HepG2 (cell line): Measurements from ENCODE around the gene MYL6B. TPM values are rescaled to one million over a fixed set of nuclear protein-coding genes. Genes with fewer than 3 reads are reported as not detected.

ENCODE experiments used
- CENPX ChIP-seq: sonication (generic); formaldehyde crosslinking; IDR thresholded peaks from 2 replicates; pipeline ENCODE4 v1.9.0; 2021; ENCODE audit warnings: mild to moderate bottlenecking, missing genetic modification reagents, moderate library complexity
- EHMT2 ChIP-seq: fragments of 200-600 bp; sonication (generic); IDR thresholded peaks from 2 replicates; pipeline ENCODE4 v1.7.0; 2017; ENCODE audit warnings: antibody characterized with exemption, low read depth, low read length, borderline replicate concordance
- ETV6 ChIP-seq: sonication (generic); formaldehyde crosslinking; conservative IDR thresholded peaks from 2 replicates; pipeline ENCODE4 v1.4.0; 2020; ENCODE audit warnings: missing genetic modification reagents
- HIVEP1 ChIP-seq: sonication (generic); formaldehyde crosslinking; IDR thresholded peaks from 2 replicates; pipeline ENCODE4 v1.4.0; 2020; ENCODE audit warnings: mild to moderate bottlenecking, missing genetic modification reagents
- HOXA9 ChIP-seq: sonication (generic); formaldehyde crosslinking; IDR thresholded peaks from 2 replicates; pipeline ENCODE4 v1.8.1; 2022; ENCODE audit warnings: missing genetic modification reagents, mild to moderate bottlenecking, moderate library complexity, borderline replicate concordance
- KLF12 ChIP-seq: sonication (generic); formaldehyde crosslinking; IDR thresholded peaks from 2 replicates; pipeline ENCODE4 v1.4.0; 2020; ENCODE audit warnings: missing genetic modification reagents, borderline replicate concordance
- KLF16 ChIP-seq, 2 experiments: sonication (generic) in 1 of 2; formaldehyde crosslinking in 1 of 2; IDR thresholded peaks; 2 replicates each; pipeline versions ENCODE4 v1.6.1 to v1.8.0; 2016 to 2023; ENCODE audit warnings: missing genetic modification reagents in 2 of 2, missing compliant biosample characterization in 1 of 2
- POLR2A ChIP-seq, 2 experiments: IDR thresholded peaks; 2 replicates each; pipeline ENCODE4 v1.6.1; 2011; ENCODE audit warnings: low read depth in 2 of 2, low read length in 2 of 2, mild to moderate bottlenecking in 1 of 2, moderate library complexity in 1 of 2; ENCODE audit not compliant: insufficient read depth in 1 of 2
- RBM22 ChIP-seq: fragments of 200-400 bp; formaldehyde crosslinking; optimal IDR thresholded peaks from 2 replicates; pipeline ENCODE3; 2017; ENCODE audit warnings: mild to moderate bottlenecking, low read length, moderate library complexity
- SOX13 ChIP-seq, 3 experiments: fragments of 450-650 bp in 1 of 3; sonication (generic) in 1 of 3; formaldehyde crosslinking in 1 of 3; IDR thresholded peaks in 2 of 3; conservative IDR thresholded peaks in 1 of 3; 2 replicates each; pipeline versions ENCODE4 v1.5.0 to v1.6.1; 2016 to 2020; ENCODE audit warnings: antibody characterized with exemption in 1 of 3, mild to moderate bottlenecking in 1 of 3, missing compliant biosample characterization in 1 of 3, missing genetic modification reagents in 1 of 3, moderate library complexity in 1 of 3
- SSRP1 ChIP-seq: IDR thresholded peaks from 2 replicates; pipeline ENCODE4 v1.6.1; 2016; ENCODE audit warnings: control low read depth
- TP53 ChIP-seq: sonication (generic); formaldehyde crosslinking; conservative IDR thresholded peaks from 2 replicates; pipeline ENCODE4 v1.4.0; 2020; ENCODE audit warnings: missing genetic modification reagents
- XBP1 ChIP-seq: sonication (generic); formaldehyde crosslinking; IDR thresholded peaks from 2 replicates; pipeline ENCODE4 v1.5.0; 2020; ENCODE audit warnings: missing genetic modification reagents
- ZFP37 ChIP-seq: sonication (generic); formaldehyde crosslinking; IDR thresholded peaks from 2 replicates; pipeline ENCODE4 v1.4.0; 2020; ENCODE audit warnings: missing genetic modification reagents, borderline replicate concordance
- ZNF205 ChIP-seq: IDR thresholded peaks from 2 replicates; pipeline ENCODE4 v1.6.1; 2018; ENCODE audit warnings: missing biosample characterization, missing genetic modification reagents
- ZNF713 ChIP-seq: sonication (generic); formaldehyde crosslinking; IDR thresholded peaks from 2 replicates; pipeline ENCODE4 v1.4.0; 2020; ENCODE audit warnings: mild to moderate bottlenecking, missing genetic modification reagents
- ZNF879 ChIP-seq: sonication (generic); formaldehyde crosslinking; IDR thresholded peaks from 2 replicates; pipeline ENCODE4 v1.8.1; 2023; ENCODE audit warnings: missing genetic modification reagents
- polyA plus RNA-seq, 8 experiments: library from polyadenylated mRNA; depleted of rRNA in 3 of 8; stranded (reverse) in 7 of 8; unstranded in 1 of 8; fragments of >200 nt; fragmentation: Illumina TruSeq in 4 of 8; extraction: Trizol in 4 of 8; gene quantifications; 2 replicates each; pipeline versions ENCODE4 v1.2.1 to v1.2.3, GENCODE V29; 2011 to 2016; ENCODE audit warnings: low read depth in 4 of 8, missing spikeins in 1 of 8, mixed read lengths in 1 of 8; ENCODE audit not compliant: insufficient read depth in 1 of 8
- total RNA-seq, 5 experiments: library from RNA; depleted of rRNA; stranded (reverse); fragments of >200 nt; fragmentation: Illumina TruSeq; extraction: Trizol; gene quantifications; 2 replicates each; pipeline ENCODE4 v1.2.3, GENCODE V29; 2016; ENCODE audit warnings: low read depth in 1 of 5
- TF ChIP-seq, protein P1 (sequence below): sonication (generic); formaldehyde crosslinking; IDR thresholded peaks from 2 replicates; pipeline ENCODE4 v1.4.0; 2020; ENCODE audit warnings: missing genetic modification reagents
- TF ChIP-seq, protein P2 (sequence below): sonication (generic); formaldehyde crosslinking; IDR thresholded peaks from 2 replicates; pipeline ENCODE4 v1.4.0; 2020; ENCODE audit warnings: missing genetic modification reagents
- TF ChIP-seq, protein P3 (sequence below): sonication (generic); formaldehyde crosslinking; IDR thresholded peaks from 2 replicates; pipeline ENCODE4 v1.4.0; 2020; ENCODE audit warnings: mild to moderate bottlenecking, missing genetic modification reagents
- TF ChIP-seq, protein P4 (sequence below): sonication (generic); formaldehyde crosslinking; IDR thresholded peaks from 2 replicates; pipeline ENCODE4 v1.4.0; 2020; ENCODE audit warnings: missing genetic modification reagents

Gene MYL6B
- total and polyA plus RNA-seq, 2 of the 13 experiments (the other 11 are each of a cell fraction or from before 2014, with no cell fraction given), result 75.7 to 88.7 TPM

DNA sequence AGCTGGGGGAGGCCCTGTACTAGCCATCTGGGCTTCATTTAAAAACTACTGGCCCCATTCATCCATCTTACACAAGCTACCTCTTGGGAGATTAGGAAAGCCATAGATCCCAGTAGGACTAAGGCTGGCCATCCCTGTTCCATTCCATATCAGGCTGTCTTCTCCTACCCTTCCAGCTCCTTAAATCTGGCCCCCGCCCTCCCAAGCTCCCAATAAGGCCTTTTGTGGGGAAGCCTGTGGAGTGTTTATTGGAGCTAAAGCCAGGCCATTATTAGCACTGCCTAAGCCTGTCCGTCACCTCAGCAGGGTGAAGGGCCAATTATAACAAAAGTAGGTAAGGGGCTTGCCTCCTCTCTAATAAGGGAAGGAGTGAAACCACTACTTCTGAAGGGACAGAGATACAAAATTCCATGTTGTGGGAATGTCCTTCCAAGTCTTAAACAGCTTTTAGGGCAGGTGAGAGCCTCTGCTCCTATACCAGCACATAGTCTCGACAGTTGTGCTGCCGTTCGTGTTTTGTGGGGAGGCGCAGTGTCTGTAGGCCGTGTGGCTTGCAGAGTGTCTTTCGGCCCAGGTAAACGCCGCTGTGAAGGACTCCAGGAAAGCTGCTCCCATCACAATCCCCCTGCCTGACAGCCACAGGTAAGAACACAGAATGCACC is 9.4 kb downstream of the MYL6B start (continued):
- TF ChIP-seq RBM22 (peak; percentile 12), KLF12 (CRISPR knock-in tag) (no peak), POLR2A (IDR thresholded peaks at IDR 0.05; ENCODE audit: insufficient read depth in 1 of 2, low read depth in 2 of 2, low read length in 2 of 2) (peak in 1 of 2 experiments; percentile 11; a peak in 1 of 4 replicates), KLF16 (CRISPR knock-in tag; IDR thresholded peaks at IDR 0.05) (no peak), SSRP1 (peak; percentile 80; the same call in 1 of the 2 replicates), ETV6 (no peak), HIVEP1 (CRISPR knock-in tag) (no peak), HOXA9 (CRISPR knock-in tag) (no peak), ZNF205 (CRISPR knock-in tag) (no peak), SOX13 (IDR thresholded peaks at IDR 0.05) (no peak), SOX13 (CRISPR knock-in tag; conservative IDR thresholded peaks at IDR 0.05 in 1 of 2, IDR thresholded peaks at IDR 0.05 in 1 of 2) (no peak), ZNF713 (no peak), ZNF879 (CRISPR knock-in tag) (no peak), XBP1 (CRISPR knock-in tag) (no peak), TP53 (CRISPR knock-in tag) (no peak), ZFP37 (CRISPR knock-in tag) (no peak), CENPX (CRISPR knock-in tag) (no peak), EHMT2 (no peak)
- TF ChIP-seq, protein P1, sequence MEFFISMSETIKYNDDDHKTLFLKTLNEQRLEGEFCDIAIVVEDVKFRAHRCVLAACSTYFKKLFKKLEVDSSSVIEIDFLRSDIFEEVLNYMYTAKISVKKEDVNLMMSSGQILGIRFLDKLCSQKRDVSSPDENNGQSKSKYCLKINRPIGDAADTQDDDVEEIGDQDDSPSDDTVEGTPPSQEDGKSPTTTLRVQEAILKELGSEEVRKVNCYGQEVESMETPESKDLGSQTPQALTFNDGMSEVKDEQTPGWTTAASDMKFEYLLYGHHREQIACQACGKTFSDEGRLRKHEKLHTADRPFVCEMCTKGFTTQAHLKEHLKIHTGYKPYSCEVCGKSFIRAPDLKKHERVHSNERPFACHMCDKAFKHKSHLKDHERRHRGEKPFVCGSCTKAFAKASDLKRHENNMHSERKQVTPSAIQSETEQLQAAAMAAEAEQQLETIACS, result no peak
- TF ChIP-seq, protein P2, sequence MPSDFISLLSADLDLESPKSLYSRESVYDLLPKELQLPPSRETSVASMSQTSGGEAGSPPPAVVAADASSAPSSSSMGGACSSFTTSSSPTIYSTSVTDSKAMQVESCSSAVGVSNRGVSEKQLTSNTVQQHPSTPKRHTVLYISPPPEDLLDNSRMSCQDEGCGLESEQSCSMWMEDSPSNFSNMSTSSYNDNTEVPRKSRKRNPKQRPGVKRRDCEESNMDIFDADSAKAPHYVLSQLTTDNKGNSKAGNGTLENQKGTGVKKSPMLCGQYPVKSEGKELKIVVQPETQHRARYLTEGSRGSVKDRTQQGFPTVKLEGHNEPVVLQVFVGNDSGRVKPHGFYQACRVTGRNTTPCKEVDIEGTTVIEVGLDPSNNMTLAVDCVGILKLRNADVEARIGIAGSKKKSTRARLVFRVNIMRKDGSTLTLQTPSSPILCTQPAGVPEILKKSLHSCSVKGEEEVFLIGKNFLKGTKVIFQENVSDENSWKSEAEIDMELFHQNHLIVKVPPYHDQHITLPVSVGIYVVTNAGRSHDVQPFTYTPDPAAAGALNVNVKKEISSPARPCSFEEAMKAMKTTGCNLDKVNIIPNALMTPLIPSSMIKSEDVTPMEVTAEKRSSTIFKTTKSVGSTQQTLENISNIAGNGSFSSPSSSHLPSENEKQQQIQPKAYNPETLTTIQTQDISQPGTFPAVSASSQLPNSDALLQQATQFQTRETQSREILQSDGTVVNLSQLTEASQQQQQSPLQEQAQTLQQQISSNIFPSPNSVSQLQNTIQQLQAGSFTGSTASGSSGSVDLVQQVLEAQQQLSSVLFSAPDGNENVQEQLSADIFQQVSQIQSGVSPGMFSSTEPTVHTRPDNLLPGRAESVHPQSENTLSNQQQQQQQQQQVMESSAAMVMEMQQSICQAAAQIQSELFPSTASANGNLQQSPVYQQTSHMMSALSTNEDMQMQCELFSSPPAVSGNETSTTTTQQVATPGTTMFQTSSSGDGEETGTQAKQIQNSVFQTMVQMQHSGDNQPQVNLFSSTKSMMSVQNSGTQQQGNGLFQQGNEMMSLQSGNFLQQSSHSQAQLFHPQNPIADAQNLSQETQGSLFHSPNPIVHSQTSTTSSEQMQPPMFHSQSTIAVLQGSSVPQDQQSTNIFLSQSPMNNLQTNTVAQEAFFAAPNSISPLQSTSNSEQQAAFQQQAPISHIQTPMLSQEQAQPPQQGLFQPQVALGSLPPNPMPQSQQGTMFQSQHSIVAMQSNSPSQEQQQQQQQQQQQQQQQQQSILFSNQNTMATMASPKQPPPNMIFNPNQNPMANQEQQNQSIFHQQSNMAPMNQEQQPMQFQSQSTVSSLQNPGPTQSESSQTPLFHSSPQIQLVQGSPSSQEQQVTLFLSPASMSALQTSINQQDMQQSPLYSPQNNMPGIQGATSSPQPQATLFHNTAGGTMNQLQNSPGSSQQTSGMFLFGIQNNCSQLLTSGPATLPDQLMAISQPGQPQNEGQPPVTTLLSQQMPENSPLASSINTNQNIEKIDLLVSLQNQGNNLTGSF (CRISPR knock-in tag), result no peak
- TF ChIP-seq, protein P3, sequence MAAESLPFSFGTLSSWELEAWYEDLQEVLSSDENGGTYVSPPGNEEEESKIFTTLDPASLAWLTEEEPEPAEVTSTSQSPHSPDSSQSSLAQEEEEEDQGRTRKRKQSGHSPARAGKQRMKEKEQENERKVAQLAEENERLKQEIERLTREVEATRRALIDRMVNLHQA, result no peak
- TF ChIP-seq, protein P4, sequence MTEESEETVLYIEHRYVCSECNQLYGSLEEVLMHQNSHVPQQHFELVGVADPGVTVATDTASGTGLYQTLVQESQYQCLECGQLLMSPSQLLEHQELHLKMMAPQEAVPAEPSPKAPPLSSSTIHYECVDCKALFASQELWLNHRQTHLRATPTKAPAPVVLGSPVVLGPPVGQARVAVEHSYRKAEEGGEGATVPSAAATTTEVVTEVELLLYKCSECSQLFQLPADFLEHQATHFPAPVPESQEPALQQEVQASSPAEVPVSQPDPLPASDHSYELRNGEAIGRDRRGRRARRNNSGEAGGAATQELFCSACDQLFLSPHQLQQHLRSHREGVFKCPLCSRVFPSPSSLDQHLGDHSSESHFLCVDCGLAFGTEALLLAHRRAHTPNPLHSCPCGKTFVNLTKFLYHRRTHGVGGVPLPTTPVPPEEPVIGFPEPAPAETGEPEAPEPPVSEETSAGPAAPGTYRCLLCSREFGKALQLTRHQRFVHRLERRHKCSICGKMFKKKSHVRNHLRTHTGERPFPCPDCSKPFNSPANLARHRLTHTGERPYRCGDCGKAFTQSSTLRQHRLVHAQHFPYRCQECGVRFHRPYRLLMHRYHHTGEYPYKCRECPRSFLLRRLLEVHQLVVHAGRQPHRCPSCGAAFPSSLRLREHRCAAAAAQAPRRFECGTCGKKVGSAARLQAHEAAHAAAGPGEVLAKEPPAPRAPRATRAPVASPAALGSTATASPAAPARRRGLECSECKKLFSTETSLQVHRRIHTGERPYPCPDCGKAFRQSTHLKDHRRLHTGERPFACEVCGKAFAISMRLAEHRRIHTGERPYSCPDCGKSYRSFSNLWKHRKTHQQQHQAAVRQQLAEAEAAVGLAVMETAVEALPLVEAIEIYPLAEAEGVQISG (CRISPR knock-in tag), result no peak
